ENCODE data around the gene GANAB.

DNA sequence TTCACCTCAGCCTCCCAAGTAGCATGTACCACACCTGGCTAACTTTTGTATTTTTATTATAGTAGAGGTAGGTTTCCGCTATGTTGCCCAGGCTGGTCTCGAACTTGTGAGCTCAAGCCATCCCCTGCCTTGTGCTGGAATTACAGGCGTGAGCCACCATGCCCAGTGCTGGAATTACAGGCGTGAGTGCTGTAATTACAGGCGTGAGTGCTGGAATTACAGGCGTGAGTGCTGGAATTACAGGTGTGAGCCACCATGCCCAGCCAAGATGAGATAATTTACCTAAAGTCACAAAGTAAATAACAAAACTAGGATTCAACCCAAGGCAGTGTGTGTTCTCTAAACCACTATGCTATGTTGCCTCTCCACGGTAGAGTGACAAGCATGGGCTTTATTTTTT is 36.1 kb upstream of the GANAB start:
- TF ChIP-seq, protein P1, sequence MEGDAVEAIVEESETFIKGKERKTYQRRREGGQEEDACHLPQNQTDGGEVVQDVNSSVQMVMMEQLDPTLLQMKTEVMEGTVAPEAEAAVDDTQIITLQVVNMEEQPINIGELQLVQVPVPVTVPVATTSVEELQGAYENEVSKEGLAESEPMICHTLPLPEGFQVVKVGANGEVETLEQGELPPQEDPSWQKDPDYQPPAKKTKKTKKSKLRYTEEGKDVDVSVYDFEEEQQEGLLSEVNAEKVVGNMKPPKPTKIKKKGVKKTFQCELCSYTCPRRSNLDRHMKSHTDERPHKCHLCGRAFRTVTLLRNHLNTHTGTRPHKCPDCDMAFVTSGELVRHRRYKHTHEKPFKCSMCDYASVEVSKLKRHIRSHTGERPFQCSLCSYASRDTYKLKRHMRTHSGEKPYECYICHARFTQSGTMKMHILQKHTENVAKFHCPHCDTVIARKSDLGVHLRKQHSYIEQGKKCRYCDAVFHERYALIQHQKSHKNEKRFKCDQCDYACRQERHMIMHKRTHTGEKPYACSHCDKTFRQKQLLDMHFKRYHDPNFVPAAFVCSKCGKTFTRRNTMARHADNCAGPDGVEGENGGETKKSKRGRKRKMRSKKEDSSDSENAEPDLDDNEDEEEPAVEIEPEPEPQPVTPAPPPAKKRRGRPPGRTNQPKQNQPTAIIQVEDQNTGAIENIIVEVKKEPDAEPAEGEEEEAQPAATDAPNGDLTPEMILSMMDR (conservative IDR thresholded peaks at IDR 0.05; ENCODE audit: low read length): no peak
- no peak for TF ChIP-seq EZH2phosphoT487 (IDR thresholded peaks at IDR 0.05; ENCODE audit: borderline replicate concordance)
